Measurements from ENCODE around the gene TENT4A.

TENT4A gene

DNA sequence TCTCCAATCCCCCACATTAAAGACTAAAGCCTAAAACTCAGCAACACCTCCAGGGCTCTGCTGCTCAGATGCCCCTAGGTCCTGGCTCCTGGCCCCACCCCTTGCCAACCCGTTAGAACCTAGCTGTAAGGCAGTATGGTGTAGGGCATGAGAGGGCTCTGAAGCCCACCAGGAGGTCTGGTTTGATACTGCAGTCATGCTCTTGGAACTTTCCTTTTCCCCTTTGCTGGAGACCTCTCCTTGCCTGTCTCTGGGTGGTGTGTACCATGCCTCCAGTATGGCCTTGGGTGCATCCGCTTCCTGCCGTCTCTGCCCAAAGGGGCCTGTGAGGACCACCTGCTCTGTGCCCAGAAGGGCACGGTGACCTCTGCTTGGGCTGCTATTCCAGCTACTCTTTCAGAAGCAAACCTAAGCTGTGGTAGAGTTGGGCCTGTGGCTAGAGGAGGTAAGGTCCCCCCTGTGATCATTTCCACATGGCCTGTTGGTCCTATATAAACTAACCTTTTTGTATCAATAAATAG, 3.5 kb downstream of the TENT4A start:
- TF ChIP-seq, protein P1, sequence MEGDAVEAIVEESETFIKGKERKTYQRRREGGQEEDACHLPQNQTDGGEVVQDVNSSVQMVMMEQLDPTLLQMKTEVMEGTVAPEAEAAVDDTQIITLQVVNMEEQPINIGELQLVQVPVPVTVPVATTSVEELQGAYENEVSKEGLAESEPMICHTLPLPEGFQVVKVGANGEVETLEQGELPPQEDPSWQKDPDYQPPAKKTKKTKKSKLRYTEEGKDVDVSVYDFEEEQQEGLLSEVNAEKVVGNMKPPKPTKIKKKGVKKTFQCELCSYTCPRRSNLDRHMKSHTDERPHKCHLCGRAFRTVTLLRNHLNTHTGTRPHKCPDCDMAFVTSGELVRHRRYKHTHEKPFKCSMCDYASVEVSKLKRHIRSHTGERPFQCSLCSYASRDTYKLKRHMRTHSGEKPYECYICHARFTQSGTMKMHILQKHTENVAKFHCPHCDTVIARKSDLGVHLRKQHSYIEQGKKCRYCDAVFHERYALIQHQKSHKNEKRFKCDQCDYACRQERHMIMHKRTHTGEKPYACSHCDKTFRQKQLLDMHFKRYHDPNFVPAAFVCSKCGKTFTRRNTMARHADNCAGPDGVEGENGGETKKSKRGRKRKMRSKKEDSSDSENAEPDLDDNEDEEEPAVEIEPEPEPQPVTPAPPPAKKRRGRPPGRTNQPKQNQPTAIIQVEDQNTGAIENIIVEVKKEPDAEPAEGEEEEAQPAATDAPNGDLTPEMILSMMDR (conservative IDR thresholded peaks at IDR 0.05; ENCODE audit: low read depth, low read length) = no peak
- H3K4me3 ChIP-seq (ENCODE audit: low read length) = peak overlapping the region; percentile 53
- DNase-seq (ENCODE audit: low read depth) = no peak

DNA sequence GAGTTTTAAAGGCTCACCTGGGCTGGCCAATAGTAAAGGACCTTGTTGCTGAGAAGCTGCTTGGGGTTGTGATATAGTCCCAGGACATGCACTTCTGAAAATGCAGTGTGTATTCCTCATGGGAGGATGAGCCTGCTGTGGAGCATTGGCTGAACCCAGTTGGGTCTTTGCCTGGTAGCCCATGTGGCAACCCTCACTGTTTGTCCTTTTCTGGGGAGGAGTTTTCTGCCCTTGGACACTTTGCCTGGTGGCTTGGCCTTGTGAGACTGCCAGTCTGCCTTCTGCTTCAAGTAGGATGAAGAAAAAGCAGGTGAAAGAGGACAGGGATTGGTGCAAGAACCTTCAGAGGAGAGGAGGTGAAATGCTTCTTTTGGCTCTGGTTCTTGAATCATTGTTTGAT, 4.0 kb downstream of the TENT4A start:
- no peak for DNase-seq (ENCODE audit: low read depth)
- no peak overlapping the region for H3K4me3 ChIP-seq (ENCODE audit: low read length)
- TF ChIP-seq, protein P1 (conservative IDR thresholded peaks at IDR 0.05; ENCODE audit: low read depth, low read length) = no peak

DNA sequence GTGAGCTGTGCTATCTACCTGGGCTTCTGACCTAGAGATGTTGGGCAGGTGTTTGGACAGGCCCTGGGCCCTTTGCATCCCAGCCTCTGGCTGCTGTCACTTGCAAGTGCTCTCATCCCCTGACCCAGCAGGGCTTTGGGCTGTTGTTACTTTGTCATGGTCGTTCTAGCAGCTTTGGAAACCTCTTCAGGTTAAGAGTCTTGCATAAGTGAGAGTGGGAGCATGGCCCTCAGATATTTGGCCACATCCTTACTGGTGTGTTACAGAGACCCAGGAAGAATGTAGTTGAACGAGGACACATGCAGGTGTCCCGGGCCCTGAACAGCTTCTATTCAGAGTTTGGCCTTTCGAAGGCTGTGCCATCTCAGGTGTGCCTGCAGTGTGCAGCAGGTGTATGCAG, 4.5 kb downstream of the TENT4A start:
- TF ChIP-seq, protein P1 (conservative IDR thresholded peaks at IDR 0.05; ENCODE audit: low read depth, low read length) = no peak
- no peak overlapping the region for H3K4me3 ChIP-seq (ENCODE audit: low read length)
- no peak for DNase-seq (ENCODE audit: low read depth)

DNA sequence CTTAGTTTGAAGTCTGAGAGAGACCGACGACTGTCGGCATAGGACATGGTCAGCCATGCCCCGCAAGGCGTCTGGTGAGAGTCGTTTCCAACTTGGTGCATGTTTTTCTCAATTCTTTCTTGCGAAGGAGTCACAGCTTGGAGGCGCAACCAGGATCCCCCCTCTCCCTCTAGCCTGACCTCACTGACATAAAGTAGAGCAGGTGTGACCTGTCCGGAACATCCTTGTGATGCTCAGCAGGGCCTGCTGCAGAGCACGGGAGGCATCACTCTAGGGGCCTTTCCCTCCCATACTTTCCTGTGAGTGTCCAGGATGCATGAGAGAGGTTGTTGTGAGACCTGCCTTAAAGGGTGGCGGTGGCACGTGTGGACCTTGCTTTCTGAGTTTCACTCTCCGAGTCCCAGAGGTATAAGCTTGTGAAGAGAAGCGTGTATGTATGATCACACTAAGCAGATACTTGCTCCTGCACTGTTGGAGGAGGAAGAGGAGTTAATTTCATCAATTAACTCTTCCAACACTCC, 5.0 kb downstream of the TENT4A start:
- no peak for DNase-seq (ENCODE audit: low read depth)
- H3K4me3 ChIP-seq (ENCODE audit: low read length) = no peak overlapping the region
- TF ChIP-seq, protein P1 (conservative IDR thresholded peaks at IDR 0.05; ENCODE audit: low read depth, low read length) = no peak

DNA sequence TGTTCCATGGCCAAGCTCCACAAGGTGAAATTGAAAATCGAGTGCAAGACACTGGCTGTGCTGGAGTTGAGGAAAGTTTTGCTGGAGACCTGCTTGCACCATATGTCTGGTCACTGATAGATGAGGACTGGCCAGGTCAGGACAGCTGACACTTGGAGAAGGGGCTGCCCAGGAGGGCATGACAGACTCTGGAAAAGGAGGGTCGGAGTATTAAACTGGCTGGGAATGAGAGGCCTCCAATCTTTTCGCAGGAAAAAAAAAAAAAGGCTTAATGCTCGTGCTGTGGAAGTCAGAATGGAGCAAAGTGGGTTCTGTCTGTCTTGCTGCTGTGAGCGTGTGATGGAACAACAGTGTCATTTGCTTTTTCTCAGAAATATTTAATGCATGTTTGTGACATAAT, 5.5 kb downstream of the TENT4A start:
- TF ChIP-seq, protein P1 (conservative IDR thresholded peaks at IDR 0.05; ENCODE audit: low read depth, low read length) = no peak
- H3K4me3 ChIP-seq (ENCODE audit: low read length) = no peak overlapping the region
- no peak for DNase-seq (ENCODE audit: low read depth)

DNA sequence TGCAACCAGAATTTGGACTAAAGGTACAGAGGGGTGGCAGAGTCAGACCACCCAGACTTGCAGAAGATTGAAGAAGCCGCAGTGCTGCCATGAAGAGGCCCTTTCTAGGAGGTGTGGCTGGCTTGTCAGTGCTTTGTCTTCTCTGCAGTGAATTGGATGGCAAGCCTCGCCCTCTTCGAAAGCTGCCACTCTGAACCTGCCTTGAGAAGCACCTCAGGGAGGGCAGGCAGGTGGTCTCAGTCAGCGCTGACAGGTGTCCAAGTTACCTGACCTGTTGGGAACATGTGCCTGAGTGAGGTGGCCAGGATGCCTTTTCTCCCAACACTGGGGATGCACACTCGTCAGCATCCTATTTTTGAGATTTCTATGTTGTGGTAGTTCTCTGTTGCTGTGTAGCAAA, 6.2 kb downstream of the TENT4A start:
- TF ChIP-seq, protein P1 (conservative IDR thresholded peaks at IDR 0.05; ENCODE audit: low read depth, low read length) = no peak
- DNase-seq (ENCODE audit: low read depth) = no peak
- H3K4me3 ChIP-seq (ENCODE audit: low read length) = no peak overlapping the region

DNA sequence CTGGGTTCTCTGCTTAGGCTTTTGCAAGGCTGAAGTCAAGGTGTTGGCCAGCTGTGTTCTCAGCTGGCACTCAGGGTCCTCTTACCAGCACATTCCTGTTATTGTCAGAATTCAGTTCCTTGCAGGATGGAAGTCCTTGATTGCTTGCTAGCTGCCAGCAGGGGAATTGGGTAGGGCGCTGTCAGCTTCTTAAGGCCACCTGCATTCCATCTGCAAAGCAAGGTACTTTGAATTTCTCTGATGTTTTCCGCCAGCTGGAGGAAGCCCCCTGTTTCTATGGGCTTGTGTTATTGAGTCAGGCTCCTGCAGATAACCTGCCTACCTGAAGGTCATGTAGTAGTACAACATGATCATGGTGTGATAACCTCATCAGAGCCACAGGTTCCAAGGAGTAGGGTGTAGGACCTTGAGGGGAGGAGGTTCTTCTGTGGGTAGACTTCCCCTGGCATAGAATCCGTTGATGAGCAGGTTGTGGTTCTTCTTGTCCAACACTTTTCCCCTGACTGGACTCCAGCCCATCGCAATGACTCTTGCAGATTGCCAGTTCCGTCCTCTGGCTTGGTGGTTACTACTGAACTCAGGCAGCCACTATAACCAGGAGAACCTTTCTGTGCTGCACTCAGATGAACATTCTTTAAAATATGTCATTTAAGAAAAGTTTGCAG, 6.8 kb downstream of the TENT4A start:
- TF ChIP-seq, protein P1 (conservative IDR thresholded peaks at IDR 0.05; ENCODE audit: low read depth, low read length) = no peak
- no peak overlapping the region for H3K4me3 ChIP-seq (ENCODE audit: low read length)
- no peak for DNase-seq (ENCODE audit: low read depth)
